ENCODE data around the gene YPEL4.

The YPEL4 gene

DNA sequence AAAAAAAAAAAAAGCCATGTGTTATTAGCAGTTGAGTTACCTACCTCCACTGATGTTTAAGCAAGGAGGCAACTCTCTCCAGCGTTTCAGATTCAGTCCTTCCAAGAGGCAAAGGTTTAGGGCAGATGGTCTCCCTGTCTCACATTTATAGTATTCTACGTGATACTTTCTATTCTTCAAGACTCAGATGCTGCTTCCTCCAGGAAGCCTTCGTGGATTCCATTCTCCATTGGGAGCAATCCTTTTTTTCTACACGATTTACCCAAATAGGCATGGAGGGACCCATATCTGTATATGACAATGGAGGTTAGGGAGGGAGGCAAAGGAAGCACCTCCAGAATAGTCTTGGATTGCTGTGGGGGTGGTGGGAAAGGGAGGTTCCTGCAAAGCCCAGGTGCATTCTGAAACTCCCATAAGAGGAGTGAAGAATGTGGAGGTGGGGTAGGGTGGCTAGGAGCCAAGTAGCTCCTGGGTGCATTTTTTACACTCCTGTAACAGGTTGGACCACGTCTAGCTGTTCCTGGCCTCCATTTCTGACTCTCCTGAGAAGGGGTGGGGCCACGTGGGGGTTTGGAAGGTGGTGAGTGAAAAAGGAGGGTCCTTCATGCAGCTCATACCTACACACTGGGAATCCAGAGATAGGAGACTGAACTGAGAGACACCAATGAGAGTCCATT is 16.2 kb downstream of the YPEL4 start:
- no peak for DNase-seq (ENCODE audit: low read depth in 3 of 3)

DNA sequence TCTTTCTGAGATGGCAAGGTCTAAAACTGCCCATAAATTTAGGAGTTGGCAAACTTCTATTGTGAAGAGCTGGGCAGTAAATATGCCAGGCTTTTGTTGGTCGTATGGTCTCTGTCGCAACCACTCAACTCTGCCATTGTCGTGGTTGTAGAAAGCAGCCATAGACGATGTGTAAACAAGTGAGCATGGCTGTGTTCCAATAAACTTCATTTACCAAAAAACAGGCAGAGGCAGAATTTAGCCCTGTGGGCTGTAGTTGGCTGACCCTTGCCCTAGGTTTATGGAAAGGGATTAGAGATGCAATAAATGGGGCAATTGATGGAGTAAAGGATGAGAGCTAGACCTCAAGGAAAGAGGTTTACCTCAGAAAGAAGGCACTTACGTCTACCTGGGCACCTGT is 17.6 kb downstream of the YPEL4 start:
- no peak for DNase-seq (ENCODE audit: low read depth in 3 of 3)

DNA sequence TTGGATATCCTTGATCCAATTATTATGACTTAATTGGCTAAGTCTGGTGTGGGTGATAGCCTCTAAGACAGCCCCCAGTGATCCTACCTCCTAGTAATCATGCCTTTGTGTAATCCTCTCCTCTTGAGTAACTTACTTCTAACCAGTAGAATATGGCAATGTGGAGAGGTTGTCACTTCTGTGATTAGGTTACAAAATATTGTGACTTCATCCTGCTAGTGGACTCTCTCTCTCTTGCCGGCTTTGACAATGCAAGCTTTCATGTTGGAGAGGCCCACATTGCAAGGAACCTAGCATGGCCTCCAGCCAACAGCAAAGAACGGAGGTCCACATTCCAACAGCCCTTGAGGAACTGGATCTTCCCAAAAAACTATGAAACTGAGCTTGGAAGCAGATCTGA is 19.5 kb downstream of the YPEL4 start:
- no peak for DNase-seq (ENCODE audit: low read depth in 3 of 3)

DNA sequence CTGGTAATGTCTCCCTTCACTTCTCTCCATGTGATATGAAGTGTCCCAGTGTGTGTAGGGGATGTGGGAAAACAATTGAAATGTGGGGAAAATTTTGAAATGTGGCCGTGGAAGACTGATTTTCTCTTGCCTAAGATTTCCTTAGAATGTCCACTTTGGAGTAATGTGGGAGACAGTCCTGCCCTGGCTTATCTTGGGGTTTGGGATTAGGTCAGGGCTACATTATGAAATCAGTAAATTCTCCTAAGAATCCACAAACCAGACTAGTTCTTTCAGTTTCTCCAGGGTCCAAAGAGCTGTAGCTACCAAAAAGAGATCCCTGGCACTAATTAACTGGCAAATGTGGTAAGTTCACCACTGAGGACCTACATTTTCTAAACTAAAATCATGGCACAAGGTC is 22.8 kb downstream of the YPEL4 start:
- no peak for DNase-seq (ENCODE audit: low read depth in 3 of 3)

- no peak for DNase-seq (ENCODE audit: low read depth in 3 of 3)
These were observed 24.8 kb downstream of the YPEL4 start for GRCh38 chr11:57624864-57625263.

- DNase-seq (ENCODE audit: low read depth in 3 of 3) = no peak
These were observed 27.4 kb downstream of the YPEL4 start for GRCh38 chr11:57622263-57622662.

GRCh38 chr11:57620467-57620866 is 29.2 kb downstream of the YPEL4 start:
- DNase-seq (ENCODE audit: low read depth in 3 of 3) = no peak

- no peak for DNase-seq (ENCODE audit: low read depth in 3 of 3)
These were observed 30.4 kb downstream of the YPEL4 start for GRCh38 chr11:57619331-57619730.

DNA sequence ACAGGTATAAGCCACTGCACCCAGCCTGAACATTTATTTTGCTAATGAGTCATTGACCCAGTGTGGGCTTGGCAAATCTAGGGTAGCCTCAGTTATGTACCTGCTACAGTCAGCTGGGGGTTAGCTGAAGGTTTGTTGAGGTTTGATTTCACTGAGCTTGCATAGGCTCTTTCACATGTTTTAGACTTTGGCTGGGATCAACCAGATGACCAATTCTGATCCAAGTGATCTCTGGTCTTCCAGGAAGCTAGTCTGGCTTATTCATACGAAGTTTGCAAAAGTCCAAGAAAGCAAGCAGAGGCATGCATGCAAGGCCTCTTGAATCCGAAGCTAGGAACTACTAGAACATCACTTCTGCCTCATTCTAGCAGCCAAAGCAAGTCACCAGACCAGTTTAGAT is 31.3 kb downstream of the YPEL4 start:
- DNase-seq (ENCODE audit: low read depth in 3 of 3) = no peak

GRCh38 chr11:57616595-57616994 is 33.1 kb downstream of the YPEL4 start:
- no peak for DNase-seq (ENCODE audit: low read depth in 3 of 3)

GRCh38 chr11:57615308-57615707 is 34.4 kb downstream of the YPEL4 start:
- DNase-seq (ENCODE audit: low read depth in 3 of 3) = no peak

DNA sequence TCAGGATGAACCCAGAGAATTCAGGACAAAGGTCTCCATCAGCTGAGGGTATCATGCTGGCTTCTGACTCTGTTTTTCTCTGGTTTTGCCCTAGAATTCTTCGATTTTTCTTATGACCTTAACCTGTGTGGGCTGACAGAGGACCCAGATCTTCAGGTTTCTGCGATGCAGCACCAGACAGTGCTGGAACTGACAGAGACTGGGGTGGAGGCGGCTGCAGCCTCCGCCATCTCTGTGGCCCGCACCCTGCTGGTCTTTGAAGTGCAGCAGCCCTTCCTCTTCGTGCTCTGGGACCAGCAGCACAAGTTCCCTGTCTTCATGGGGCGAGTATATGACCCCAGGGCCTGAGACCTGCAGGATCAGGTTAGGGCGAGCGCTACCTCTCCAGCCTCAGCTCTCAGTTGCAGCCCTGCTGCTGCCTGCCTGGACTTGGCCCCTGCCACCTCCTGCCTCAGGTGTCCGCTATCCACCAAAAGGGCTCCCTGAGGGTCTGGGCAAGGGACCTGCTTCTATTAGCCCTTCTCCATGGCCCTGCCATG is 35.4 kb downstream of the YPEL4 start:
- DNase-seq (ENCODE audit: low read depth in 3 of 3) = no peak

DNA sequence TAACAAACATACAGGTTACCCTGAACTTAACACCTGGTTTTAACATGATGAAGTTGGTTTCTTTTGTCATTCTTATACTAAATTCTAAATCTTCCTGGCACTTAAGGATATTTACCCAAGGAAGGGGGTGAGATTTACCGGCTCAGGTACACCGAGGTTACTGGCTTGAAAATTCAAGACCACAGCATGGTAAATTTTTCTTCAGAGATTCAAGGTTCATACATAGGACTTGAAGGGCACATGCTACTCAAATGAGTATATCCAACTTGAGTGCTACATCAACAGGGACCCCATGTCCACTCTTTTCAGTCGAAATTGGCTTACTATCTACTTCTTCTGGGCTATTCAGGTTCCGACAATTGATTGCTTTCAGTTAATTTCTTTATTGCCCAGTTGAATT is 39.5 kb downstream of the YPEL4 start:
- no peak for DNase-seq (ENCODE audit: low read depth in 3 of 3)

GRCh38 chr11:57605028-57605420 is 44.7 kb downstream of the YPEL4 start:
- DNase-seq (ENCODE audit: low read depth in 3 of 3) = no peak

- no peak for DNase-seq (ENCODE audit: low read depth in 3 of 3)
These were observed 45.2 kb downstream of the YPEL4 start for GRCh38 chr11:57604296-57605027.

GRCh38 chr11:57601297-57601696 is 48.4 kb downstream of the YPEL4 start:
- no peak for DNase-seq (ENCODE audit: low read depth in 3 of 3)

GRCh38 chr11:57599381-57599780 is 50.3 kb downstream of the YPEL4 start:
- DNase-seq (ENCODE audit: low read depth in 3 of 3) = no peak

DNA sequence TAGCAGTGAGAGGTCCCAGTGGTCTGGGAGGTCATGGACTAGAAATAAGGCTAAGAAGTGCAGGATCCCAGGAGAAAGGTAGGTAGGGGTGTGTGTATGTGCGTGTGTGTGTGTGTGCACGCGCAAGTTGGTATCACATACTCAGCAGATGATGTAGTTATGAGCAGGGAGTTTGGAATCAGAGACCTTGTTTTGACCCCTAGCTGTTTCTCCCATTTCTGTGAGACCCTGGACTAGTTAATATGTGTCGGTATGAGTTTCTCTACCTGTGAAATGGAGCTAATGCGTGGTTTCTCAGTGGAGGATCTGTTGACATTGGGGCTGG is 50.9 kb downstream of the YPEL4 start:
- DNase-seq (ENCODE audit: low read depth in 3 of 3) = no peak

DNA sequence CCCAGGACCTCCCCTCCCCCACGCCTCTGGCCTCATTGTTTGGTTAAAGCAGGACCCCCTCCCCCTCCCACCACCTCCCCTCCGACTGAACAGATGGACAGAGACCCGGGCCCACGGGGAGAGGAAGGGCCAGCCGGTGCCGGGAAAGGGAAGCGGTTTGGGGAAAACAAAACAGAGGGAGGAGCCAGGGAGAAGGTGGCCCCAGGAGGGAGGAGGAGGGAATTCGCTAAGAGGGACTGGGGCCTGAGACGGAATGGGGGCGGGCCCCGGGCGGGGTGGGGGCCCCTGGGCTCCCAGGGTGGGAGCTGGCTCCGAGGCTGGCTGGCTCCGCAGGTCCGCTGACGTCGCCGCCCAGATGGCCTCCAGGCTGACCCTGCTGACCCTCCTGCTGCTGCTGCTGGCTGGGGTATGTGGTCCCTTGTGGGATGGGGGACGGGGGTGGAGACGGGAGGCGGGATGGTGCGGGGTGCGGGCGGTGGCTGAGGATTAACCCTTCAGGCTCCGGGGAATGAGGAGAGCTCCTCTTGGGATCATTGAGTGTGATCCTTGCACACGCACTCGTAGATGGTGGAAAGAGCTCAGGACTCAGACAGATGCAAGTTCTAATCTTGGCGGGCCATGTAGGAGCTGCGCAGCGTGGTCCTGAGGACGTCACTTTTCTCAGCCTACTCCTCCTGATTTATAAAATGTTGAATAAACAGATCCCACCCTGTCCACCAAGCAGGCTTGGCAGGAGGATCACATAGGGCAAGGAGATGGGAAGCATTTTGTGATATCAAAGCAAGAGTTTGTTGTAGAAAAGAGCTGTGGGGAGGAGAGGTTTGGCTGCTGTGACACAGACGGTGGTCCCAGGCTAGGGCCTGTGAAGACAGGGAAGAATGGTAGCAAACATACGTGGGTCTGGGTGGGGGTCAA is 51.5 kb downstream of the YPEL4 start:
- DNase-seq (ENCODE audit: low read depth in 3 of 3) = no peak

DNA sequence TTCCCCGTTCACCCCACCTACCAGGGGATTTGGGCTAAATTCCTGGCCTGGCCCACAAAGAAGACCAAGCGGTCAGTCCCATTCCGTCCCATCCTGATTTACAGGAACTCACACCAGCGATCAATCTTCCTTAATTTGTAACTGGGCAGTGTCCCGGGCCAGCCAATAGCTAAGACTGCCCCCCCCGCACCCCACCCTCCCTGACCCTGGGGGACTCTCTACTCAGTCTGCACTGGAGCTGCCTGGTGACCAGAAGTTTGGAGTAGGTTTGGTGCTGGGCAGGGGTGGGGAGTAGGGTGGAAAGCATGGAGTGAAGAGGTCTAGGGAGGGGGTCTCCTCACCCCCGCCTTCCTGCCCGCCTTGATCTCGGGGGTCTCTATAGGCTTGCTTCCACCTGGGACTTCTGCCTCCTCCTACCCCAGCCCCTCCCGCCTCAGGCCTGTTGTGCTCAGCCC is 52.2 kb downstream of the YPEL4 start, which contains the start of gene SERPING1:
Gene SERPING1, plus strand, starts transcription at position 225 of the 455 bp plus-strand sequence. CDS start 586 bp downstream, outside the sequence.
- DNase-seq (ENCODE audit: low read depth in 3 of 3) = no peak

DNA sequence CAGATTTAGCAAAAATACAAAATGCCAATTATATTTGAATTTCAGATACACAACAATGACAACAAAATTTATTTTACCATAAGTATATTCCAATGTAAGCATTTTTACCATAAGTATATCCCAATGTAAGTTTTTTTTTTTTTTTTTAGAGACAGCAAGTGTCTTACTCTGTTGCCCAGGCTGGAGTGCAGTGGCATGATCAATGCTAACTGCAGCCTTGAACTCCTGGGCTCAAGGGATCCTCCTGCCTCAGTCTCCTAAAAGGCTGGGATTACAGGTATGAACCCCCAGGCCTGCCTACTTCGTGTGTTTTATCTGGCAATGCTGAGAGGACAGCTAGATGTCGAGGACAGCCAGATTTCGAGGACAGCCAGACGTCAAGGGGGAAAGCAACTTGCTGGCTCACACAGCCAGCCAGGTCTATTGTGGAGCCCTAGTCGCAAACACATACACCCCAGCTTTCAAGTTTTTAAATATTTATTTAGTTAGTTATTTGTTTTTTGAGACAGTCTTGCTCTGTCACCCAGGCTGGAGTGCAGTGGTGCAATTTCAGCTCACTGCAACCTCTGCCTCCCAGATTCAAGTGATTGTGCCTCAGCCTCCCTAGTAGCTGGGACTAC is 53.3 kb downstream of the YPEL4 start:
- no peak for DNase-seq (ENCODE audit: low read depth in 3 of 3)

Data from stimulated activated CD4-positive, alpha-beta T cell treated with anti-CD3 and anti-CD28 coated beads, TNF-alpha, amount 100 ng/mL, for 24 hours (primary cell).